Lower lobe of right lung (tissue), 2 donors: Measurements from ENCODE around the gene AP2A2. TPM values are rescaled to one million over a fixed set of nuclear protein-coding genes. Genes with fewer than 3 reads are reported as not detected.

Experiments used
- ATAC-seq, 2 donors: fragments of 200-7000 bp; cut with Tn5 transposase; one replicate each; pipeline ENCODE4 v1.9.1; 2020 to 2022; ENCODE audit warnings: mild to moderate bottlenecking in 2 of 2, moderate library complexity in 2 of 2
- DNase-seq: peaks from one replicate; pipeline ENCODE4 v3.0.0-alpha.2; 2020
- H3K27ac ChIP-seq: fragments of 200-600 bp; one replicate; pipeline ENCODE4 v1.8.0; 2022
- H3K27me3 ChIP-seq: fragments of 200-600 bp; one replicate; pipeline ENCODE4 v1.8.0; 2022; ENCODE audit warnings: low read depth
- H3K36me3 ChIP-seq: fragments of 200-600 bp; one replicate; pipeline ENCODE4 v1.8.0; 2022; ENCODE audit warnings: mild to moderate bottlenecking
- H3K4me1 ChIP-seq: fragments of 200-600 bp; one replicate; pipeline ENCODE4 v1.8.0; 2022
- H3K4me3 ChIP-seq: fragments of 200-600 bp; one replicate; pipeline ENCODE4 v1.8.0; 2022; ENCODE audit warnings: mild to moderate bottlenecking
- H3K9me3 ChIP-seq: fragments of 200-600 bp; one replicate; pipeline ENCODE4 v1.8.0; 2022
- intact Hi-C: fragments of 100-400 bp; cut with DNase I; formaldehyde crosslinking; loops from one replicate; pipeline ENCODE4 v1.11.0; 2022
- total RNA-seq: library from RNA; stranded (reverse); fragmentation: NEBNext Ultra II Directional; extraction: Animal tissue kit (Norgen Biotek cat#: 25700); gene quantifications from one replicate; pipeline ENCODE4 v1.2.1, GENCODE V29; 2021
- TF ChIP-seq, protein P1 (sequence below): fragments of 200-600 bp; IDR thresholded peaks from one replicate; pipeline ENCODE4 v1.8.0; 2022; ENCODE audit warnings: antibody characterized with exemption, mild to moderate bottlenecking
- donor health status: DM: no; HTN: yes; CAD: no; lungs with severe emphysema.

The AP2A2 gene
- total RNA-seq, 1 donor from 2014 or later = 130 TPM

DNA sequence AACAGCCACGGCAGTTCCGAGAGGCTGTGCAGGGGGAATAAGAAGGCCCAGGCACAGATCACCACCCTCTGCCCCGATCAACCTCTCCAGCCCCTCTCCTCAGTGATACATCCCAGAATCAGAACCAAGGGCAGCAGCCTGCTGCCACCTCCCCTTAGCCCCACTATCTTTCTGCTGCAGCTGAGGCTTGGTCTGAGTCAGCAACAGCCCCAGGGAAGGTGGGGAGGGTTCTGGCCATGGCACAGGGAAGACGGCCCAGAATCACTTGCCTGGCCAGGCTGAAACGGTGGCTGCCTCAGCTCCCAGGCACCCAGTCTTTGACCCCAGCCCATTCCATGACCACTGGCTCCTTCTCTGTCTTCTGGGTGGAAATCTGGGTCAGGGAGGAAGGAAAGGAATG lies 17.4 kb upstream of the AP2A2 start:
- DNase-seq (no peak), ATAC-seq (no peak)
- H3K27me3 ChIP-seq = no peaks in the 10 kb centered on the region
- intact Hi-C loops = no loop called here
- H3K4me3 ChIP-seq = no peak overlapping the region
- H3K36me3 ChIP-seq = peaks cover 15% of the 10 kb centered on the region
- TF ChIP-seq, protein P1, sequence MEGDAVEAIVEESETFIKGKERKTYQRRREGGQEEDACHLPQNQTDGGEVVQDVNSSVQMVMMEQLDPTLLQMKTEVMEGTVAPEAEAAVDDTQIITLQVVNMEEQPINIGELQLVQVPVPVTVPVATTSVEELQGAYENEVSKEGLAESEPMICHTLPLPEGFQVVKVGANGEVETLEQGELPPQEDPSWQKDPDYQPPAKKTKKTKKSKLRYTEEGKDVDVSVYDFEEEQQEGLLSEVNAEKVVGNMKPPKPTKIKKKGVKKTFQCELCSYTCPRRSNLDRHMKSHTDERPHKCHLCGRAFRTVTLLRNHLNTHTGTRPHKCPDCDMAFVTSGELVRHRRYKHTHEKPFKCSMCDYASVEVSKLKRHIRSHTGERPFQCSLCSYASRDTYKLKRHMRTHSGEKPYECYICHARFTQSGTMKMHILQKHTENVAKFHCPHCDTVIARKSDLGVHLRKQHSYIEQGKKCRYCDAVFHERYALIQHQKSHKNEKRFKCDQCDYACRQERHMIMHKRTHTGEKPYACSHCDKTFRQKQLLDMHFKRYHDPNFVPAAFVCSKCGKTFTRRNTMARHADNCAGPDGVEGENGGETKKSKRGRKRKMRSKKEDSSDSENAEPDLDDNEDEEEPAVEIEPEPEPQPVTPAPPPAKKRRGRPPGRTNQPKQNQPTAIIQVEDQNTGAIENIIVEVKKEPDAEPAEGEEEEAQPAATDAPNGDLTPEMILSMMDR = no peak
- no peaks in the 10 kb centered on the region for H3K9me3 ChIP-seq
- peaks cover 17% of the 10 kb centered on the region for H3K4me1 ChIP-seq
- no peak overlapping the region for H3K27ac ChIP-seq

DNA sequence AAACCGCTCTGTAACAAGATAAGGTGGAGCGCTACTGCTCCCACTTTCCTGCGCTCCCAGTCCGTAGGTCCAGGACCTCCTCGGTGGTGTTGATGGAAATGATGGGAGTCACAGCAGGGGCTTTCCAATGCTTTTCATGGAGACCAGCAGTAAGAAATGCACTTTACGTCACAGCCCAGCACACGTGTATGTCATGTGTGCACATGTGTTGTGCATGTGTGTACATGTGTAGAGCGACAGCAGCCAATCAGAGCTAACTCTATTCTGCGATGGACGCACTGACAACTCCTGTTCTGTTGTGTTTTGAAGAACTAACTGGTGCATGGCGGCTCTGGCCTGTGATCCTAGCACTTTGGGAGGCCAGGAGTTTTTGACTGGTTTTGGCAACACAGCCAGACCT lies 16.3 kb upstream of the AP2A2 start:
- Histone ChIP-seq H3K4me1 (peaks cover 17% of the 10 kb centered on the region), H3K27me3 (no peaks in the 10 kb centered on the region), H3K27ac (no peak overlapping the region), H3K9me3 (no peaks in the 10 kb centered on the region), H3K36me3 (peaks cover 4% of the 10 kb centered on the region), H3K4me3 (peak overlapping the region; percentile 81)
- no peak for DNase-seq
- no peak for ATAC-seq
- intact Hi-C loops = no loop called here
- TF ChIP-seq, protein P1 = no peak

DNA sequence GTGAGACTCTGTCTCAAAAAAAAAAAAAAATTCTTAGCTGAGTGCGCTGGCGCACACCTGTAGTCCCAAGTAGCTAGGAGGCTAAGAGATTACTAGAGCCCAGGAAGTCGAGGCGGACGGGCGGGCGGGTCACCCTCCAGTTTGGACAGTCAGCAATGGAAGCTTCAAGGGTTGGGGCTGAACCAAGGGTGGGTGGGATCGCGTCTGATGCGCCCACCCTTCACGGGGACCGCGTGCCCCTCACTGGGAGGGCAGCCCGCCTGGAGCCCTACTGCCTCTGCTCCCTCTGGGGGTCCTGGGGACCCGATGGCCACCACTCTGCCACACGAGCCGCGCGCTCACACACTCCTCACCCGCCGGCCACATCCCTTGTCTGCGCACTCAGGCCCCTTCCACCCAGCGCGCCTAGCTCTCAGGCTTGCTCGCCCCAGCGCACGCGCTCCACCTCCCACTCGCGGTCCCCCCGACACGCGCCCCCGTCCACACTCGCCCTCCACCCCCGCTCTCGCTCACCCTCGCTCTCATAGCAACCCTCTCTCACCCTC lies 15.6 kb upstream of the AP2A2 start:
- ATAC-seq (peak; percentile 18 to 38), DNase-seq (no peak)
- Histone ChIP-seq H3K9me3 (no peaks in the 10 kb centered on the region), H3K36me3 (no peaks in the 10 kb centered on the region), H3K4me3 (peak overlapping the region; percentile 81), H3K27ac (peak overlapping the region; percentile 90), H3K4me1 (peaks cover 17% of the 10 kb centered on the region), H3K27me3 (no peaks in the 10 kb centered on the region)
- TF ChIP-seq, protein P1 = no peak
- intact Hi-C loops = no loop called here

DNA sequence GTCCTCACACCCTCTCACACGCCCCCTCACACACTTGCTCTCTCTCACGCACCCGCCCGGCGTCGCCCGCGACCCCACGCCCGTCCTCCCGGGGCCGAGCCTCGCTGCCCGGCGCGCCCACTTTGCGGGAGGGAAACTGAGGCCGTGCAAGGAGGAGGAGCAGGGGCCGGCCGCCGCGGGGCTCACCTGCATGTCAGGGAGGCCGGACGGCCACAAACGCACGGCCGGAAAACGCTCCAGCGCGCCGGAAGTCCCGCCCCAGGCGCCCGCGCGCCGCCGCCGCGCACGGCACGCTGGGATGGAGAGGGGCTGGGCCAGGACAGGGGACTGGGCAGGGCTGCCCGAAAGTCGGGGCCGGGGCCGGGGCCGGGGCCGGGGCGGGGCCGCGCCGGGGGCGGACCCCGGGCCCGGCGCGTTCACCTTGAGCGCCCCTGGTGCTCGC lies 15.1 kb upstream of the AP2A2 start, which contains the start of gene CHID1:
CHID1 (minus strand) TSS at position 222 of the 442 bp plus-strand sequence. CDS start 5,994 bp downstream, outside the sequence.
- no peaks in the 10 kb centered on the region for H3K9me3 ChIP-seq
- intact Hi-C loops = no loop called here
- peak within 1 kb of the TSS; percentile 90 for H3K27ac ChIP-seq
- TF ChIP-seq, protein P1 = no peak
- H3K27me3 ChIP-seq = no peaks in the 10 kb centered on the region
- H3K36me3 ChIP-seq = no peaks in the 10 kb centered on the region
- ATAC-seq (peak; percentile 95 to 98), DNase-seq (peak; percentile 90)
- H3K4me1 ChIP-seq = peaks cover 17% of the 10 kb centered on the region
- peak within 1 kb of the TSS; percentile 81 for H3K4me3 ChIP-seq

DNA sequence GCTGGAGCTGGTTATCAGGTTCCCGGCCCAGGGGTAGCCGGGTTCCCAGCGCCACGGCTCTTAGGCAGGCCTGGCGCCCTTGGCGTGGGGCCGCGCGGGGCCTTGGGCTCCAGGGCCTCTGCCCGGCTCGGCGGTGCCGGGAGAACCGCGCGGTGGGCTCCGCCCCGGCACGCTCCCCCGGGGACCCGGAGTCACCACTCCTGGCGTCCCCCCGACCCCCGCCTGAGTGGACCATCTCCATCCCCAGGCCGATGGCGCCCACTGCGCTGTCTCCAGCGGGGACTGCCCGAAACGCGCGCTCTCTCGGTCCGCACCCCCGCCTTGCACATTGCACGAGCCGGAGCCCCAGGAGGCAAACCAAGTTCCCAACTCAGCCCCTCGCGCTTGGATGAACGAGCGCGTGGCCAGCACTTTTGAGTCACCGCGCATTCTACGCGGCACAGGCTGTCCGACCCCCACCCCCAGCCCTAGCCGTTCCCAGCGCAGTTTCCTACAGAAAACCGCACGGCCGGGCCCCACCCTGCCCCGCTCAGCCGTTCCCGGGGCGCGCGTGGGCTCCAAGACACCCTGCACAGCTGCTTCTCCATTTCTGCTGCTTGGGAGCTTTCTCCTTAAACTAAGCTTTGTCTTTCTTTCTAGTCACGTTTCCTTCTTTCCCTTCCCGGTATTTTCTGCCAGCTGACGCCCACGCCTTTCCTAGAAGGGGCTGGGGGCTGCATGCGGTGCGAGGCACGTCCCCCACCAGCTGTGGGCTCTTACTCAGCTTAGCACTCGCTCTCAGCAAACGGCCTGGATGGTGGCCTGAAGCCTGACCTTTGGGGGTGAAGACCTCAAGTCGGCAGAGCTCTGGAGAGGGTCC lies 14.4 kb upstream of the AP2A2 start:
- DNase-seq (peak; percentile 74), ATAC-seq (peak; percentile 55 to 61)
- TF ChIP-seq, protein P1 = peak; percentile 20
- Histone ChIP-seq H3K36me3 (no peaks in the 10 kb centered on the region), H3K4me3 (peak overlapping the region; percentile 81), H3K27ac (peak overlapping the region; percentile 90), H3K4me1 (peaks cover 17% of the 10 kb centered on the region), H3K9me3 (no peaks in the 10 kb centered on the region), H3K27me3 (no peaks in the 10 kb centered on the region)
- intact Hi-C loops = no loop called here
